ENCODE results near the gene BMAL1.
A peak's percentile ranks its signal among the peaks of the same experiment; 100 is the strongest.

Gene BMAL1

GRCh38 chr11:13292970-13293369 lies 15.4 kb downstream of the BMAL1 start:
- no peak for DNase-seq

DNA sequence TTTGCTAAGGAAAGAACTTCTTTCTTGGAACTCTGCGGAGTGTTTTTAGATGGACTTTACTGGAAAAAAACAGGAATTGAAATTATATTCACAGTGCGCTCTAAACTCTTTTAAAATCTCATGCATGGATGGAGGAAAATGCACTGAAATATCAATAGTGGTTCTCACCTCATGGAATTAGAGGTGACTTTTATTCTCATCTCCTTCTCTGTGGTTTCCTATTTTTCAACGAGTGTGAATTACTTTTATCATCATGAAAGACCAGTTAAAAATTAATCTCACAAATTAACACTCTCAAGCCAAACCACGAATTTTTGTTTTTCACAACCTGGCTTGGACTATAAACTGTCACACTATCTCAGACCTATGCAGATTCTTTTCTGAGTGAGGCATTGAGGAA lies 16.6 kb downstream of the BMAL1 start:
- no peak for DNase-seq

GRCh38 chr11:13294771-13295579 lies 17.4 kb downstream of the BMAL1 start:
- no peak for DNase-seq

GRCh38 chr11:13297308-13297916 lies 19.8 kb downstream of the BMAL1 start:
- DNase-seq: no peak

DNA sequence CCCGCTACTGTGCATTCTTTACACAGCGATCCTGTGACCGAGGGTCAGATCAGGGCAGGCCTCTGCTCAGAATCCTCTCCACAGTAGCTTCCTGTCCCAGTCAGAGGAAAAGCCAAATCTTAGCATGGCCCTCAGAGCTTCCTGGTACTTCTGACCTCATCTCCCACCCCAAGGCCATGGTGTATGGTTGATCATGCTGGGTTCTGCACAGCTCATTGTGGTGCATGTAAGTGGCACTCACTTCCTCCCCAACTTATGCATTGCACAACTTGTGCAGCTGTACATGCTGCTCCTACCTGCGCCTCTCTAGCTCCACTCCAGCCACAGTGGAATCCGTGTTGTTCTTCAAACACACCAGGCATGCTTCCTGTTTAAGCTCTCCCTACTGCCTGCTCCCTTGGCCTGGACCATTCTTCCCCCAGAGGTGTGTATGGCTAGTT lies 20.3 kb downstream of the BMAL1 start:
- DNase-seq: no peak

DNA sequence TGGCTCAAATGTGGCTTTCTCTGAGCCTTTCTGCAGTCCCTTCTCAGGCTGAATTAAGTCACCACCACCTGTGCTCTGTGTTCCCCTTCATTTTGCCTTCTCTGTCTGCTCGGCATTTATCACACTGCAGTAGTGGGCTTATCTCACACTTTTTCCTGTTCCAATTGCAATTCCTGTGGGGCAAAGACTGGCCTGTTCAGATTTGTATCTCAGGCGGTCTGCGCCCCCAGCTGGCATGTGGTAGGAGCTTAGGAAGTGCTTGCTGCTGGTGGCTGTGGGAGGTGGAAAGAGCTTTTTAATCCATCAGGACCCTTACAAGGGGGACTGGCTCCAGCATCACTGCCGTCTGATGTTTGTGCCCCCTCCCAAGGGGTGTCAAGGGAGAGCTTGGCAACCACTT lies 21.2 kb downstream of the BMAL1 start:
- DNase-seq: no peak

DNA sequence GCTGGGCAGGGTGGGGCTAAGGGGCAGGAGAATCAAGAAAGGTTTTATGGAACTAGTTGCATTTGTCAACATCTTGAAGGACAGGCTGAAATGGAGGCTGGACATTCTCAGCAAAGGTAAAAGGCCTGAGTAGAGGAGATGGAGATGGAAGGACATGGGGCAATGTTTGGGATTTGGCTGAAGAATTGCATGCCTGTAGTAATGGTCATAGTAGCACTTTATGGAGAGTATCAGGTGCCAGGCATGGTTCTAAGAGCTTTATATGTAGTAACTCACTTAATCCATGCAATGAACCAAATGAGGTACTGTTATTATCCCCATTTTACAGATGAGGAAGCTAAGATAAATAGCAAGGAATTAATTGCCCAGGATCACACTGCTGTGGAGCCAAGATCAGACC lies 23.9 kb downstream of the BMAL1 start:
- DNase-seq: no peak

DNA sequence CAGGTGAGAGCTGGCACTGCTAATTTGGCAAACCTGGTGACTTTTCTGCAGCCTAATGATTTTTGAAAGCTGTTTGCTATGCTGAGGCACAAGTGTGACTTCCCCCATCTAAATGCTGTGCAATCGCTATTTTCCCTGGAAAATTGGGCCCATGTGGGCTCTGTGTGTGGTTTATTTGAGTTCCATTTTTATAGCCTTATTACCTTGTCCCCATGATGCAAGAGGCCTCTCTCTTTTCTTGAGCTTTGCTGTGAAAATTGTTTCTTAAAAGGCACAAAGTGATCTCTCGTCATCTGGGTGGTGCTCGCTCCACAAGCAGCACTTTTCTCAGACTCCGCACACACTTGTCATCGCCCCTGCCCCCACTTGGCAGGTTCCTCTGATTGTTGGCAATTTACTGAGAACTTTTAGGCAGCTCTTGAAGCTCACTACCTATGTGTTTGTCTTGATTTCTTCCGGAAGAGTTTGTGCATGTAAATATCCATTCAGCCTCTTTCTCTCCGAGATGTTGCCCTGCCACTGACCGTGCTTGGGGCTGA lies 24.9 kb downstream of the BMAL1 start:
- DNase-seq: no peak

- DNase-seq: no peak
These were observed 26.4 kb downstream of the BMAL1 start for GRCh38 chr11:13303668-13304649.

GRCh38 chr11:13304655-13305335 lies 27.2 kb downstream of the BMAL1 start:
- no peak for DNase-seq

DNA sequence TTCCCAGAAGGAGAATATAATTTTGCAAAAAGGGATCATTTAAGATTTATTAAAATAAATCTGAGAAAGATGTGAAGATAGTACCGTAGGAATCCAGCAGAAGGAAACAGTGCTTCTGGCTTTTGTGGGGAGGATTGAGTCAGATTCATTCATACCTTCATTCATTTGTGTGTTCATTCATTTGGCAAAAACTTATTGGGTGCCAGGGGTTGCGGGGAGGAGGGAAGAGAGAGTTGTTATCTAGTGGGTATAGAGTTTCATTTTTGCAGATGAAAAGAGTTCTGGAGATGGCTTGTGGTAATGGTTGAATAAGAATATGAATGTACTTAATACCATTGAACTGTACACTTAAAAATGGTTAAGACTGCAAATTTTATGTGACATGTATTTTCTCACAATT lies 31.1 kb downstream of the BMAL1 start:
- DNase-seq: no peak

DNA sequence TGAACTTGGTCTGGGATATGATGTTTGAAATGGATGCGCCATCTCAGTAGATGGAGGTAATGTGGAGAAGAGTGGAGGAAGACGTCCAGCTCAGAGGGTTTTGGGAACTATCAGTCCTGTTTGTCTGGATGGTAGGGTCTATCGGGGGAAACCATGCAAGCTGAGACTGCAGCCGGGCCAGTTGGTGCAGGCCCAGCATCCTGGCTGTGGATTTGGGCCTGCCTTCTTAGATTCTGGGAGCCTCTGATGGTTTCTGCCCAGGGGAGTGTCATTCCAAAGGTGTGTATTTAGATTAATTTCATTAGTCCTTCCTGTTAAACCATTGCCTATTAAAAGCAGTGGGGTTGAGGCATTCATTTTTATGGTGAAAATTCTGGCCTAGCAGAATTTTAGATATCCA lies 31.6 kb downstream of the BMAL1 start:
- no peak for DNase-seq

DNA sequence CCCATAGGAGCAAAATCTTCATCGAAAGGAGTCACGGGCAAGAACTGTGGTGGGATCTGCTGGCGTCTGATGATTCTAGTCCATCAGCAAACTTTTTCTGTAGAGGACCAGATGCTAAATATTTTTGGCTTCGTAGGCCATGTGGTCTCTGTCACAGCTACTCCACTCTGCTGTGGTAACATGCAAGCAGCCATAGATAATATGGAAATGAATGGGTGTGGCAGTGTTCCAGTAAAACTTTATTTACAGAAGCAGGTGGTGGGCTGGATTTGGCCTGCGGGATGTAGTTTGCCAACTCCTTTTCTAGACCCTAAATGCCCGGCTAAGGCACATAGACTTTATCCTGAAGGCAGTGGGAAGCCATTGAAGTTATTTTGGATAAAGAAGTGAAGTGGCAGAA lies 32.9 kb downstream of the BMAL1 start:
- no peak for DNase-seq

- no peak for DNase-seq
These were observed 34.0 kb downstream of the BMAL1 start for GRCh38 chr11:13311570-13311969.

- no peak for DNase-seq
These were observed 35.6 kb downstream of the BMAL1 start for GRCh38 chr11:13313005-13313819.

GRCh38 chr11:13314676-13315394 lies 37.2 kb downstream of the BMAL1 start:
- DNase-seq: no peak

DNA sequence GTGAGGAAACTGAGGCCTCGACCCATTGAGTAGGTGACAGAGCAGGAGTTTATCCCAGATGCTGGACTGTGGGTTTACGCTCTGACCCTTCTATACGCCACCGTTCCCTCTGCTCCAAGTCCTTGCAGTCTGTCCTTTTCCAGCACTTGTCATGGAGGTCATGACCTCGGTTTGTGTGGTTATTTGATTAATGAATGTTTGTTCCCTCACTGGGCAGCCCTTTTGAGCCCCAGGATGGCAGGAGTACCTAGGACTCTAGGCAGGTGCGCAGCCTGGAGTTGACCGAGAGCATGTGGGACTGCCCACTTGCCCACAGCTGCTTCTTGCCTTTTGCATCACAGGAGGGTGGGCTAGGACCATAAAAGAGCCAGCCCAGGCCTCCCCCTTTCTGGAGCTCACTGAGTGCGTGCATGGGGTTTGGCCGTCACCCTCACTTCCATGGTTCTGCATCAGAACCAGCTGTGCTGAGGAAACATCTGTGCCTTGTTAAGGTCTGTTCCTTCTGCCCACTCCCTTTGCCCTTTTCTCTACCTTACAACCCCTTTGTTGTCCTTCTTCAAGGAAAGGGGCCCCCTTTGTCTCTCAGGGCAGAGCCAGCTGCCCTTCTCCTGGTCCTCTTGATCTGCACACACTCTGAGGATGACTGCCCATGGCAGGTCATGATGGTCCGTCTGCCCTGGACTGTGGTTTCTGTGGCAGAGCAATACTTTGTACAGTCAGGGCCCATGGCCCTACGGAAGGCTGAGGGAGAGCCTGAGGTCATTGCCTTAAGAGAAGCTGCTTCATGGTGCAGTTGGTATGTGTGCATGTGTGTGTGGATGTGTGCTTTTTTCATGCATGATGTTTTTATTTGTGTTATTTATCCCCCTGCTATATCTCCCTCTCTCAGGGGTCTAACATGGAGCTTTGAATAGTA lies 38.2 kb downstream of the BMAL1 start:
- DNase-seq: no peak

GRCh38 chr11:13316528-13316961 lies 39.0 kb downstream of the BMAL1 start:
- peak; percentile 12 for DNase-seq

DNA sequence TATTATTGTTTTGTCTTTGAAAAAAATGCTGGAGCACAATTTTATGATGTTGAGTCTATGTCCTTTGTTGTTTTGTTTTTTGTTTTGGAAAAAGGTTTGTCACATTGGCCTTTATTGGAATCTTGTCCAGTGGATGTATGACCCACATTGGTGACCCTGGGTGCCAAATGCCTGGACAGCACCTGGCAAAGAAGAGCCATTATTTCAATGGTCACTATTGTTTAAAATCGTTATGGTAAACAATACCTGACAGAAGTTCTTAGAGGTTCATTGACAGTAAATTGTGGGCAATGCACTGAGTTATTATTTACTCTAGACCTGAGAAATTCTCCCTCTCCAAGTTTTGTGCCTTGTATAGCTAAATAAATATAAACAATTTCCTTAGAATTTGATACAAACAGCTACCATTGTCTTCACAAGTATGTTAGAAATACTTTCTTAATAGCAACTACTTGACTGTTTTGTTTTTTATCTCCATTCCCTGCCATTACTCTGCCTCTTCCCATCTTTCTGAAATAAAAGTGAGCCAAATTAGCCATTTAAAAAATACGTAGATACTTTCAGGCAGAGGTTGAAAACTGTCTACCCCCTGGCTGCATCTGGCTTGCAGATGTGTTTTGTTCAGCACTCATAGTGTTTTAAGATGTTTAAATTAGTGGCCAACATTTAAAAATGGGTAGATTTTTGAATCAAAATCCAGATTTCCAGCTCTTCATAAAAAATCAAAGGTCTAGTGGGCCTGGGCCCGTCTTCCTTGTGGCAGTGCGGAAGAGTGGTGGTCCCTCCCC lies 39.9 kb downstream of the BMAL1 start:
- no peak for DNase-seq

Data from amniotic stem cell (primary cell).